ENCODE data around the gene FCHO1. TPM values are rescaled to one million over a fixed set of nuclear protein-coding genes. Genes with fewer than 3 reads are reported as not detected.
"Not testable (repeated sequence)": the region's sequence is repeated elsewhere in the genome, so short reads cannot be mapped to it uniquely, and the experiment has no call there.

The FCHO1 gene
- total RNA-seq, 1 donor from 2014 or later = 1.7 TPM

GRCh38 chr19:17758515-17758914 lies 7.2 kb downstream of the FCHO1 start:
- DNase-seq (ENCODE audit: low spot score) (no peak), ATAC-seq (no peak)

DNA sequence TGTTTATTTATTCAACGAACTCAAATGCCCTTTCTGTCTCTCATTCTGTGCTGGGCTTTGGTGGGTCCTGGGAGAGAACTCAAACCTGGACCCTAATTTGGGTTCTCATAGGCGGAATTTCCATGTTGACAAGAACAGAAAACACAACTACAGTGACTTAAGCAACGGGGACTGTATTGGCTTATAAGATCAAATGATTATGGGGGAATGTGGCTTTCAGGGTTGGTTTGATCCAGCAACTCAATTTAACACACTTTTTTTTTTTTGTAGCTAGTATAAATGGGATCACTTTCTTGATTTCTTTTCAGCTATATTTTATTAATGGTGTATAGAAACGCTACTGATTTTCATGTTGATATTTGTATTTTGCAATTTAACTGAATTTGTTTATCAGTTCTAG lies 9.9 kb downstream of the FCHO1 start:
- DNase-seq (ENCODE audit: low spot score) (no peak), ATAC-seq (no peak)

DNA sequence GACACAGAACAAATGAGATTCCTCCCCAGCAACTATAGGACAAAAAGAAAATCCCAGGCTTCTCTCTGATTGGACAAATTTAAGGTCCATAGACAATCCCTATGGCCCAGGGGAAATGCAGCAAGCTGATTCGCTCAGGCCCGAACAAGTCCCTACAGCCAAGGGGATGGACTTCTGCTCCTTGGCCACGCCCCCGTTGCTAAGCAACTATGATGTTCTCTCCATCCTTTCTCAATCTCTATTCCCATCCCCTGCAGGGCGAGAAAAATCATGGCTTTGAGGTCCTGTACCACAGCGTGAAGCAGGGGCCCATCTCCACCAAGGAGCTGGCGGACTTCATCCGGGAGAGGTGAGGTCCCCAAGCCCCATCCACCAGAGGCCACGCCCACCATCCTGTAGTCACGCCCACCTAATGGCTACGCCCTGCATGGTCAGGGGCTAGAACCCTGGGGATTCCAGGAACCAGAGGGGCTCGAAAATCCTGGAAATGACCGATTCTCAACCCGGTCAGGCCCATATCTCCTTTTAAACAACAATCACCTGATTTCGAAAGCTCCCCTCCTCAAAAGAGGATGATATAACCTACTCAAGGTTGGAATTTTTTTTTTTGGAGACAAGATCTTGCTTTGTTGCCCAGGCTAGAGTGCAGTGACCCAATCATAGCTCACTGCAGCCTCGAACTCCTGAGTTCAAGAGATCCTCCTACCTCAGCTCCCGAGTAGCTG lies 11.4 kb downstream of the FCHO1 start:
- no peak for ATAC-seq
- DNase-seq (ENCODE audit: low spot score) = no peak

- no peak for DNase-seq (ENCODE audit: low spot score)
- no peak for ATAC-seq
Measured at GRCh38 chr19:17764348-17764747, 13.1 kb downstream of the FCHO1 start.

GRCh38 chr19:17765069-17765618 lies 13.9 kb downstream of the FCHO1 start:
- ATAC-seq (peak; percentile 73), DNase-seq (ENCODE audit: low spot score) (peak; percentile 60)

- ATAC-seq (peak; percentile 86), DNase-seq (ENCODE audit: low spot score) (peak; percentile 74)
Measured at GRCh38 chr19:17766543-17767131, 15.4 kb downstream of the FCHO1 start.

- no peak for DNase-seq (ENCODE audit: low spot score)
- no peak for ATAC-seq
Measured at GRCh38 chr19:17767559-17767958, 16.3 kb downstream of the FCHO1 start.

- ATAC-seq (no peak), DNase-seq (ENCODE audit: low spot score) (no peak)
Measured at GRCh38 chr19:17770613-17771012, 19.3 kb downstream of the FCHO1 start.

DNA sequence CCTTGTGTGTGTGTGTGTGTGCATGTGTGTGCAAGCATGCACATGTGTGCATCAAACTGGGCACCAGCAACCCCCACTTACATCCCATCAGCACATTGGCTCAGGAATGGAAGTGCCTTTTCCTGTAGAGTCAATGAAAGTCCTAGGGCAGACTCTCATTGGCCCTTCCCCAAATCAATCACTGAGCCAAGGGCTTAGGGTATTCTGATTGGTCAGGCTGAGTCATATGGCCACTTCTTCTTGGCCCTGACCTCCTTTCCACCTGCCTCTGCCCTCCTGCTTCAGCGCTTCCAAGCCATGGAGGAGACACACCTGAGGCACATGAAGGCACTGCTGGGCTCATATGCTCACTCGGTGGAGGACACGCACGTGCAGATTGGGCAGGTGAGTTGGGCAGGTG lies 20.9 kb downstream of the FCHO1 start:
- no peak for DNase-seq (ENCODE audit: low spot score)
- ATAC-seq = no peak

GRCh38 chr19:17775245-17775927 lies 24.1 kb downstream of the FCHO1 start:
- peak; percentile 73 for ATAC-seq
- DNase-seq (ENCODE audit: low spot score) = no peak

- ATAC-seq (no peak), DNase-seq (ENCODE audit: low spot score) (no peak)
Measured at GRCh38 chr19:17775991-17776803, 24.9 kb downstream of the FCHO1 start.

DNA sequence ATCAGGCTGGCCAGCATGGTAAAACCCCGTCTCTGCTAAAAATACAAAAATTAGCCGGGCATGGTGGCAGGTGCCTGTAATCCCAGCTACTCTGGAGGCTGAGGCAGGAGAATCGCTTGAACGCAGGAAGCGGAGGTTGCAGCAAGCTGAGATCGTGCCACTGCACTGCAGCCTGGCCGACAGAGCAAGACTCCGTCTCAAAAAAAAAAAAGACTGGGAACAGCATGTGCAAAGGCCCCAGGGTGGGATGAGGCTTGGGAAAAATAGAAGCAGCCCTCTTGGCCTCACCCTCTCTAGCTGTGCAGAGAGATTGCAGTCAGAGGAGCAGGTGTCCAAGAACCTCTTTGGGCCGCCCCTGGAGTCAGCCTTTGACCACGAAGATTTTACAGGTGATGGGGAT lies 26.6 kb downstream of the FCHO1 start:
- not testable (repeated sequence) for DNase-seq (ENCODE audit: low spot score); ATAC-seq

DNA sequence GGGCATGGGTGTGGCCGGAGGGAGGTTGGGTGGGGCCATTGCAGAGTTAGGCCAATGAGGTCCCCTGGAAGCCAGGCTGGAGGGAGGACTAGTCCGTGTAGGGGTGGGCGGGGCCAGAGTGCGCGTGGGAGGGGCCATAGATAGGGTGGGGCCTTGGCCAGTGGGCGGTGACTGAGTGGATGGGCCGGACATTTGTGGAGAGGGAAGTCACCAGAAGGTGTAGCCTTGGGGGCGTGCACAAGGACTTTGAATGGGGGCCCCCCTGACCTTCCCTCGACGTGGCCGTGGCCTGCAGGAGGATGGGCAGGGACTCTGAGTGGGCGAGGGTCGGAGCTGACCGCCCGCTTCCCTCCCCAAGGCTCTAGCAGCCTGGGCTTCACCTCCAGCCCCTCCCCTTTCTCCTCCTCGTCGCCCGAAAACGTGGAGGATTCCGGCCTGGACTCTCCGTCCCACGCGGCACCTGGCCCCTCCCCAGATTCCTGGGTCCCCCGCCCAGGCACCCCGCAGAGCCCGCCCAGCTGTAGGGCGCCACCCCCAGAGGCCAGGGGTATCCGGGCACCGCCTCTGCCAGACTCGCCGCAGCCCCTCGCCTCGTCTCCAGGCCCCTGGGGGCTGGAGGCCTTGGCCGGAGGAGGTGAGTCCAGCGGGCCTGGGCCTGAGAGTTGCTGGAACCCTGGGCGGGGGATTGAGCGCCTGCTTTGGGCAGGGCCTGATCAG lies 27.1 kb downstream of the FCHO1 start:
- DNase-seq (ENCODE audit: low spot score) (no peak), ATAC-seq (peak; percentile 49)

DNA sequence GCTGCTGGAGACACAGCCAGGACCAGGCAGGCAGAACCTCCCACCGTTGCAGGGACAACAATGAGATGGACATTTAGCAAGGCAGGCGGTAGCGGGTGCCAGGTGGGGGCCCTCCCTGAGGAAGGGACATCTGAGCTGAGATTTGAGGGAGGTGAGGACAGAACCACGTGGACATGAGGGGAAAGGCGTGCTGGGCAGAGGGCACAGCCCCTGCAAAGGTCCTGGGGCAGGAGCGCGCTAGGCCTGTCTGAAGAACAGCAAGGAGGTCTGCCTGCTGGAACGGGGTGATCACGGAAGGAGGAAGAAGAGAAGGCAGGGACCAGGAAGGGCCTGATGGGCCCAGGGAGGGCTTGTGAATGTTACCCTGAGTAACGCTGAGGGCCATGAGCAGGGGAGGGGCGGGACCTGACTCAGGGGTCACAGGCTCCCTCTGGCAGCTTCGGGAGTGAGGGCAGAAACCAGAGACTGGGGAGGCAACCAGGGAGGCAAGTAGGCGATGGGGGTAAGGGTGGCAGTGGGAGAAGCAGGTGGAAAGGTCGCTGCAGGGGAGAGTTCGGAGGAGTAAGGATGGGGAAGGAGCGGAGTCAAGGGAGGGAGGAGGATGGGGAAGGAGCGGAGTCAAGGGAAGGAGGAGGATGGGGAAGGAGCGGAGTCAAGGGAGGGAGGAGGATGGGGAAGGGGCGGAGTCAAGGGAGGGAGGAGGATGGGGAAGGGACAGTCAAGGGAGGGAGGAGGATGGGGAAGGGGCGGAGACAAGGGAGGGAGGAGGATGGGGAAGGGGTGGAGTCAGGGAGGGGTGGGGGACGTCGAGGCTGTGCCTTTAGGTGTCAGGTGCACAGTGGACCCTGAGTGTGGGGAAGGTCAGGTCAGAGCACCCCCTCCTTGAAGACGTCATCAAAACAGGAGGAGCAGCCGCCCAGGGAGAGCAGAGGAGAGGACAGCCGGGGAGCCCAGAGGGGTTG lies 28.0 kb downstream of the FCHO1 start:
- no peak for DNase-seq (ENCODE audit: low spot score)
- no peak for ATAC-seq

- ATAC-seq (no peak), DNase-seq (ENCODE audit: low spot score) (no peak)
Measured at GRCh38 chr19:17780781-17781180, 29.5 kb downstream of the FCHO1 start.

GRCh38 chr19:17783721-17784120 lies 32.4 kb downstream of the FCHO1 start:
- not testable (repeated sequence) for ATAC-seq; DNase-seq (ENCODE audit: low spot score)

DNA sequence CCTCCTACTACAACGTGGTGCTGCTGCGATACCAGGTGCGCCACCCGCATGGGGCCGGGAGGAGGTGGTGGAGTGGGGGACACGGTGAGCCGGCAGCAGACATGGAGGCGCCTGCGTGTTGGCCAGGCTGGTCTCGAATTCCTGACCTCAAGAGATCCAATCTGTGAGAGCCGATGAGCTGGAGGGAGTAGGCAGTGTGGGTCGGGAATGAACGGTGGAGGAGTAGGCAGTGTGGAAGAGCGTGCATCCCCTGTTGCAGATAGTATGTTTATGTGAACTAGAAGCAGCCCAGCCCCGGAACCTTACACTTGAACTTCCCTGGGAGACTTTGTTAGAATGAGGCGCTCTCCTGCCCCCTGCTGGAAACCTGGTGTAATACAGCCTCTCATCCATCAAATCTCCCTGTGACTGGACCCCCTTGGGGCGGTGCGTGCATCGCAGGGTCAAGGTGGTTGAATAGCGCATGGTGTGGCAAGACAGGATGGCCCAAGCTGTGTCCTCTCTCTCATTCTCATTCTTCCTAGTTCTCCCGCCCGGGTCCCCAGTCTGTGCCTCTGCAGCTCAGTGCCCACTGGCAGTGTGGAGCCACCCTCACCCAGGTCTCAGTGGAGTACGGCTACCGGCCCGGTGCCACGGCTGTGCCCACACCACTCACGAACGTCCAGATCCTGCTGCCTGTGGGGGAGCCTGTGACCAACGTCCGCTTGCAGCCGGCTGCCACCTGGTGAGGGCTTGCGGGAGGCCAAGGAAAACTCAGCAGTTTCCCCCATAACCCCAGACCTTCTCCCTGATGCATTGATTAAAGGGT lies 33.1 kb downstream of the FCHO1 start:
- ATAC-seq (peak; percentile 82), DNase-seq (ENCODE audit: low spot score) (no peak)

GRCh38 chr19:17787274-17787913 lies 36.1 kb downstream of the FCHO1 start:
- ATAC-seq = no peak
- DNase-seq (ENCODE audit: low spot score) = no peak

All from left lobe of liver (tissue), 2 donors.